NCI-H524 treated with DMSO at 0.1 percent for 48 hours (cell line): ENCODE measurements around the gene MYL6.
A peak's percentile ranks its signal among the peaks of the same experiment; 100 is the strongest.
"Not testable (repeated sequence)": the region's sequence is repeated elsewhere in the genome, so short reads cannot be mapped to it uniquely, and the experiment has no call there.

Source experiments
- DNase-seq: peaks from one replicate; lab custom pipeline; 2025; lab: John Stamatoyannopoulos, UW

Gene MYL6

GRCh38 chr12:56156464-56157200, 1.5 kb upstream of the MYL6 start:
- DNase-seq, result not testable (repeated sequence)

DNA sequence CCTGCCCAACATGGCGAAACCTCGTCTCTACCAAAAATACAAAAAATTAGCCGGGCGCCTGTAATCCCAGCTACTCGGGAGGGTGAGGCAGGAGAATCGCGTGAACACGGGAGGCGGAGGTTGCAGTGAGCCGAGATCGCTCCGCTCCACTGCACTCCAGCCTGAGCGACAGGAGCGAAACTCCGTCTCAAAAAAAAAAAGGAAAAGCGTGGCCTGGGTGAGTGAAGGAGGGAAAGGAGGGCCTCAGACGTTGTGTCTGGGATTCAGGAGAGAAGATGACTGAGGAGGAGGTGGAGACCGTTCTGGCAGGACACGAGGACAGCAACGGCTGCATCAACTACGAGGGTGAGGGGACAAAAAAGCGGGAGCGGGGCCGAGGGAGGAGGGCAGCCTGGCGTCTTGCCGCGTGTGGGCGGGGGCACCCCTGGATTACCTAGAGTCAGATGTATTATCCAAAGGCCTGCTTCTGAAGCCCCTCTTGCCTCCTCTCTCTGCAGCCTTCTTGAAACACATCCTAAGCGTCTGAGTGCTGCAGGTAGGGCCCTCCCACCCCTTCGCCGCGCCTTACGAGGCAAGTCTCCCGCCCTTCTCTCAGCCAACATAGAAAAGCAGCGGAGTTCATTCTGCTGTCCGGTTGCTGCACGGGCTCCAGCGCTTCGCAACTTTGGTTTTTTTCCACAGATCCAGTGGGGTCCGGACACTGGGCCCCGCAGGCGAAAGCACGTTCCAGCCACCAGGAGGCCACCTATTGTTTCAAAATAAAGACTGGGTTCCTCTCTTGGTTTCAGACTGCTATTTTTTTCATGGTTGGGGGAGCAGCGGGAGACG, 744 bp upstream of the MYL6 start:
- DNase-seq, result peak; percentile 62

DNA sequence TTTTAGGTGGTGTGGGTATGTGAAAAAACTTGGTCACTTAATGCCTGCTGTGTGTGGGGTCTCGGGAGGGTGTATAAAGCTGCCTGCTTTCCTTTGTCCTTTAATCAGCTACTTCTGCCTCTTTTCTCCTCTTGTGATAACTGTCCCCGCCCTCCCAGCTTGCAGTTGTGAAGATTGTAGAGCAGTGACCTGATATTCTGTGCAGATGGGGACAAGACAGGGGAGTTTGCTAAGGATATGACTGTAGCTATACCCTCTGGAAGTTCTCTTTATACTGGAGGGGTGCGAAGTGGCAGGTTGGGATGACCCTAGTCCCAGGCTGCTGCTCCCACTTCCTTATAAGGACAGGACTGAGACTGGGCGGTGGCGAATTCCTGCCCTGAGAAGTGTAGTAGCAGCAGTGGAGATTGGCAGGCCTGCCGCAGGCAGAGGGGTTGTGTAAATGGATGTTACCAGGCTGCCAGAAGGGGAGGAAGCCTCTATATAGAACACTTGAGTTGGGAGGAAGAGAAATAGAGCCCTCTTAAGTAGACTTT, 835 bp downstream of the MYL6 start:
- no peak for DNase-seq

GRCh38 chr12:56159482-56160192, 1.5 kb downstream of the MYL6 start:
- no peak for DNase-seq

DNA sequence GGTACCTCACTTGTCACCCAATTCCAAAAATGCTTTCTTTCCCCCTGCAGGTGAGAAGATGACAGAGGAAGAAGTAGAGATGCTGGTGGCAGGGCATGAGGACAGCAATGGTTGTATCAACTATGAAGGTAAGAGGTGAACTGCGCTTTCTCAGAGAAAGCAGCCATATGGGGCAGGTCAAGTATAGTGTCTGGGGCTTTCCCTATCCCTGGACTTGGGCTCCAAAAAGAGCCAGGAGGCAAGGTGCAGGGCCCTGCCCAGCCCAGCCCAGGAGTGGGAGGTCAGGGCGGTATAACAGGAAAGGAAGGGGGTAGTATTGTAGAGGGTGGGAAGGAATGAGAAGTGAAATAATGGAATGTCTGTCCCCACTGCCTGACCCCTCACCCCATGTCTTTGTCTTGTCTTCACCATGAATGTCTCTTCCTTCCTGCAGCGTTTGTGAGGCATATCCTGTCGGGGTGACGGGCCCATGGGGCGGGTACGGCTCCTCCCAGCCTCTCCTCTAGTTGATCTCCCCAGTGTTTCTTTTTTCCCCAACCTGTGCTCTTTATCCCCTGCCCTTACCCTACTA, 2.1 kb downstream of the MYL6 start:
- DNase-seq, result no peak

DNA sequence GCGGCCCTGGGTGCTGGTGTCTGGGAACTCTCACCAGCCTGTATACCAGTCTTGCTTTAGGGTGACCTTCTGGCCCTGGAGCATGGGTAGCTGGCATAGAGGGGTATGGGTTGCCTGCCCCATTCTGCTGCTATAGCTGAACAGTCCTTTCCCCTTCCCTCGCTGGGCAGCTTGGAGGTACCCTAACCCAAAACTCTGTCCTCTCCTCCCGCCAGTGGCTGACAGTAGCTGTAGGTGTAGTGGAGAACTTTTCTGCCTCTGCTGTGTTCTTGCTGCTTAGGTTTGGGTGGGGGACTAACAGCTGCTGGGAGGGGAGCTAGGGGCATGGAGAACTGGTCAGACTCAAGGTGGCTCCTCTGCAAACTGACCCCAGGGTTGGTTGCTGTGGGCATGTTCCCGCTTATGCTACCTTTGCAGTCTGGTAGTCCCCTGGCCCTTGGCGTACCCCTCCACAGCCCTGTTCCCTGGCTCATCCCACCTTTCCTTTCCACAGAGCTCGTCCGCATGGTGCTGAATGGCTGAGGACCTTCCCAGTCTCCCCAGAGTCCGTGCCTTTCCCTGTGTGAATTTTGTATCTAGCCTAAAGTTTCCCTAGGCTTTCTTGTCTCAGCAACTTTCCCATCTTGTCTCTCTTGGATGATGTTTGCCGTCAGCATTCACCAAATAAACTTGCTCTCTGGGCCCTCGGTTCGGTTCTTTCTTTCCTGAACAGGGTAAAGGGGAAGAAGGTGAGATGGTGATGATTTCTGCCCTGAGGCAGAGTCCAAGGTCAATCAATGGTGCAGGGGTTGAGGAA, 2.9 kb downstream of the MYL6 start:
- DNase-seq, result no peak

- no peak for DNase-seq
Measured at GRCh38 chr12:56161690-56162351, 3.7 kb downstream of the MYL6 start.

DNA sequence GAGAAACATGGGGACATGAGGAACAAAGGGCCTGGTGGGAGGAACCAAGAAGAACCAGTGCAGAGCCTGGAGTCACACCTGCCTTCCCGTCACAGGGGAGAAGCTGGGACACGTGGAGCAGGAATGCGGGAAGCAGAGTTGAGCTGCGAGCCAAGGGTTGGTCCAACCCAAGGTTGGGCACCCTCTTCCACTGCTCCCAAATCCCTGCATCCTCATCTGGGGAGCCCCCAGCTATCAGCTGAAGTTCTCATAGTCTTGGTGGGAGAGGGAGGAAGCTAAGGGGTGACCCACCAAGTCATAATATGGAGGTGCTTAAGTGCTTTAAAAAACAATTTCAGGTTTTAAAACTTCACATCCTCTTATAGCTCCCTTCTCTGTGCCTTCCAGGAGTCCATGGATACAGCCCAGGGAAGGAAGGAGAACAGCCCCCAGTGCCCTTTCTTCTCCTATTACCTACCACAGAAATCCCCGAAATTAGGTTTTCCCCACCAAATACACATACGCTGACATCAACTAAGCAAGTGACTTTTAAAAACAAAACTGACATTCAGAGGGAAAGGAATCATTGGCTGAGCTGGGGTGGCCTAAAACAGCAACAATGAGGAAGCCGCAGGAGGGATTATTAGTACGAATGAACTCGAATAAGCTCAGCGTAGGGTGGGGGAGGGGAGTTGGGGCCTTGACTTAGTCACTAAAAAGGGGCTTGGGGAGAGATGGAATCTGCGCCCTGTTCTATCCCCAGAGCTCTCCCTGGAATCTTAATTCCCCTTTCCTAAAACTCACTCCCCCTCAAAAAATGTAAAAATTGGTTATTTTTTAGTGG, 4.5 kb downstream of the MYL6 start:
- DNase-seq, result no peak

DNA sequence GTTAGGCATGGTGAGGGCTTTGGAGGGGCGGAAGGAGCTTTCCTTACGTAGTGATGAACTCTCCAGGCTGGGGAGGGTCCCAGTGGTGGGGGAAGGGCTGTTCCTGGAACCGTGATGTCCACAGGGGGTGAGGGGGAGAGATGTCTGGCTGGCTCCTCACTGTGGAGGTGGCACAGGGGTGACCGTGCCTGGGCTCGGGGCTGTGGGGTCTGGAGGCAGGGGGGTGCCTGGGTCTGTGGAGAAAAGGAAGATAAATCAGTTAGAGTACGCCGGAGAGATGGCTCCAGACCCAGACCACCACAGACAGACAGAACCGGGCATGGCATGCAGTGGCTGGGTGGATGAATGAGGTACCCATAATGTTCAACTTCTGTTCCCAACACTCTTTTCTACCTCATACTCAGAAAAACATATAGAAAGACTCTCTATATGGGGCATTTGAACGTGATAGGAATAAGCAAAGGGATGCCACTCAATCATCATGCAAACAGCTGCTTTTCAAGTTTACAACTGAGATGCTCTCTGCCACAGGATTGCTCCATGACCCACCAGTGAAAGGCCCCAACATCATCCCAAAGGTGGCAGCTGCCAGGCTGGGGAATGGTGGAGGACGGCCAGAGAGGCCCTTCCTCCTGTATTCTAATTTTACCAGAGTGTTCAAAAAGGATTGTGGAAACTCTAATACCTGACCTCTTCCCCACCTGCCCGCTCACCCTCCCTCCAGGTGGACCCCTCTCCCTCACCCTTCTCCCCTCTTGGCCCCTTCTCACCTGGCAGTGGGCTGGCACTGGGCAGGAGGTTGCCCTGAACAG, 5.6 kb downstream of the MYL6 start:
- no peak for DNase-seq

DNA sequence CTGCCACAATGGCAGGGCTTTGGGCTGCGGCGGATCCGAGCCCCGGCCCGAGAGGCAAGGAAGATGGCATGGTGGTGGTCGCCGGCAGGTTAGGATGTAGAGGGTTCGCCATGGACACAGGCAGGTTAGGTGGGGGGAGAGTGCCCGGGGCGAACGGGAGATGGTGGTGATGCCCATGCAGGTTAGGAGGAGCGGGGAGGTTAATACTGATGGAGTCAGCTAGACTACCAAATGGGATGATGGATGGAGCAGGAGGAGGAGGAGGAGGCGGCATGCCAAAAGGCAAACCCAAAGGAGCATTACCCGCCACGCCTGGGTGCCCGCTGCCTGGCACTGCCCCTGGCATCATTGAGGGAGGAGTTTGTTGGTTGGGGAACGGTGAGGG, 6.2 kb downstream of the MYL6 start:
- DNase-seq, result no peak

DNA sequence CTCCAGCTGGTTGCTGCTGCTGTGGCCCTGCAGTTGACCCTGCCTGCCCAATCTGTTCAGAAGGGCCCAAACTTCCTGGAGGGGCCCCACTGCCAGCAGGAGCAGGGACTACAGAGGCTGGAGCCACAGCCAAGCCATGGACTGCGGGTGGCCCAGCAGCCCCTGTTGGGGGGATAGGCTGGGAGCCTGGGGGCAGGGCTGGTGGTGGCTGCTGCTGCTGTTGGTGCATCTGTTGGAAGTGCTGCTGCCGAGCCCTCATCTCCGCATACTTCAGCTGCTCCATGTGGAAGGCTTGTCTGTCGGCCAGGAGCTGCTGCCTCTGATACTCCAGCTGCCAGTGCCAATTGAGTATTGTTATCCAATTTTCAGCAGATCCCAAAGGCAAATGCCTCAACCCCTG, 7.2 kb downstream of the MYL6 start:
- DNase-seq, result no peak

DNA sequence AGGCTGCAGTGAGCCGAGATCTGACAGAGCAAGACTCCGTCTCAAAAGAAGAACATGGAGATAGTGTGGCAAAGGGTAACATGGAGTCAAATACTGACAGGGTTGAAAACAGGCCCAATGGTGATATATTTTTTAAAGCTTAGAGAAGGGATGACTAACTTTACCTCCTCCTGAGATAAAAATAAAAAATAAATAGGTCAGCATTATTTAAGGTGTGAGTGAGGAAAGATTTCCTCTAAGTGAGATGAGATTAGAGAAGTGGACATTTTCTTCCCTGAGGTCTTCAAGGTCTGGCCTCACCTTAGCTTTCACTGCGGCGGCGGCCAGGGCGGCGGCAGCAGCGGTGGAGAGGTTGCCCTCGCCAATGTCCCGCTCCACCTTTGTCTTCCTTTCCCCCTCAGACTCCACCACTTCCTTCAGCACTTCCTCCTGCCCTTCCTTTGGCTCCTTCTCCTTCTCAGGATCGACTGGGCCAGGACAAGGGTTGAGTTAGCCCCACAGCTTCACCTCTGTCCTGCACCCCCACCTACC, 11.1 kb downstream of the MYL6 start:
- no peak for DNase-seq

GRCh38 chr12:56172839-56173238, 14.7 kb downstream of the MYL6 start:
- DNase-seq, result no peak

- no peak for DNase-seq
Measured at GRCh38 chr12:56178347-56178746, 20.2 kb downstream of the MYL6 start.

GRCh38 chr12:56186957-56187356, 28.8 kb downstream of the MYL6 start:
- DNase-seq, result no peak

DNA sequence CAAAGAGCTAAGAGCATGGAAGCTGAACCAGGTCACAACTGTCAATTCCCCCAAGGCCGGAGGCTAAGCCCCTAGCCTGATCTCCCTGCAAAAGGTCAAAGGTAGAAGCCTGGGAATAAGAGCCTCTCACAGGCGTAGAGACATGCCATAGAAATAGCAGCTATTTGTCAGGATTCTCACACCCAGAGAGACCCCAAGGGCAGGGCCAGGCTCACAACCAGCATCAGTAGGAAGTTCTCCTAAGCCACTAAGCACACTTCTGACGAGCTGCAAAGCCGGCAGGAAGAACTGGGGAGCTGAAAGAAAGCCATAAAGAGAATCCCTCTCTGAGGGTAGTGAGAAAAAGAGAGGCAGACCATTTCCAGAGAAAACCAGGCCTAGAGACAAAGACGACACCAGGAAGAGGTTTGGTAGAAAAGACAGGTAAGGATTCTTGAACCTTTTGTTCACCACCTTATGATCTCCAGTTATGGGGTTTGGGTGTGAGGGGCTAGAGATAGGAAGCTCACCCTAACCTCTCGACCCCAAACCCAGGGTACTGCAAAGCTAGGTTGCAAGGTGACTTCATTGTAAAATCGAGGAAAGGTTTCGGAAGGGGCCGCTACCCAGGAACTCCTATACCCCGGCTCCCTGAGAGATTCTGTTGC, 30.1 kb downstream of the MYL6 start:
- no peak for DNase-seq

GRCh38 chr12:56188778-56189098, 30.6 kb downstream of the MYL6 start:
- DNase-seq, result no peak

- DNase-seq, result peak; percentile 26
Measured at GRCh38 chr12:56189099-56189917, 31.1 kb downstream of the MYL6 start, which contains the start of gene SMARCC2. TSS of gene SMARCC2 (minus strand) at chr12:56189483. CDS start at chr12:56189461, 22 bp downstream.
